K562 (cell line): ENCODE results near the gene WDR46. TPM values are rescaled to one million over a fixed set of nuclear protein-coding genes. Genes with fewer than 3 reads are reported as not detected.

Source experiments
- BCL6 ChIP-seq: fragments of 250-450 bp; sonication (Bioruptor Pico); IDR thresholded peaks from 2 replicates; pipeline ENCODE4 v1.4.0; 2020
- CHD7 ChIP-seq: fragments of 200-600 bp; sonication (generic); IDR thresholded peaks from one replicate; pipeline ENCODE4 v1.6.1; 2012; ENCODE audit warnings: mild to moderate bottlenecking, low read depth, low read length, inconsistent platforms
- CREB3 ChIP-seq: fragments of 450-650 bp; conservative IDR thresholded peaks from 2 replicates; pipeline ENCODE4 v1.6.1; 2016; ENCODE audit warnings: missing genetic modification characterization, low read depth, mild to moderate bottlenecking, missing compliant biosample characterization, moderate library complexity
- CTBP1 ChIP-seq: fragments of 450-650 bp; IDR thresholded peaks from 2 replicates; pipeline ENCODE4 v1.6.1; 2016; ENCODE audit warnings: borderline replicate concordance
- L3MBTL2 ChIP-seq: fragments of 450-650 bp; IDR thresholded peaks from 2 replicates; pipeline ENCODE4 v1.6.1; 2016; ENCODE audit warnings: mild to moderate bottlenecking, moderate library complexity
- MECOM ChIP-seq: fragments of 250-450 bp; sonication (Bioruptor Pico); IDR thresholded peaks from 2 replicates; pipeline ENCODE4 v1.8.0; 2022; ENCODE audit warnings: inconsistent platforms
- MEF2D ChIP-seq: conservative IDR thresholded peaks from 2 replicates; pipeline ENCODE4 v1.6.1; 2016; ENCODE audit warnings: low read depth, missing genetic modification characterization, missing compliant biosample characterization
- SETDB1 ChIP-seq: IDR thresholded peaks from one replicate; pipeline ENCODE4 v1.6.1; 2012; ENCODE audit warnings: low read length, control low read depth, inconsistent platforms
- SIN3A ChIP-seq, 2 experiments: fragments of 150-350 bp in 1 of 2; IDR thresholded peaks; 2 replicates each; pipeline ENCODE4 v1.6.1; 2011 to 2016; ENCODE audit warnings: borderline replicate concordance in 2 of 2, low read depth in 2 of 2, low read length in 2 of 2, mild to moderate bottlenecking in 2 of 2, moderate library complexity in 2 of 2; ENCODE audit not compliant: control insufficient read depth in 1 of 2
- ZC3H4 ChIP-seq: sonication (generic); formaldehyde crosslinking; IDR thresholded peaks from 2 replicates; pipeline ENCODE4 v1.9.0; 2021; ENCODE audit warnings: missing genetic modification reagents, borderline replicate concordance
- ZKSCAN8 ChIP-seq: fragments of 200-800 bp; sonication (Bioruptor generic); IDR thresholded peaks from 2 replicates; pipeline ENCODE4 v1.6.1; 2016; ENCODE audit warnings: missing genetic modification characterization, missing compliant biosample characterization
- ZNF311 ChIP-seq: fragments of 250-450 bp; sonication (Bioruptor Pico); IDR thresholded peaks from 2 replicates; pipeline ENCODE4 v1.4.0; 2020; ENCODE audit warnings: mild to moderate bottlenecking, moderate library complexity
- polyA plus RNA-seq, 8 experiments: library from polyadenylated mRNA; depleted of rRNA in 4 of 8; stranded (reverse) in 5 of 8; unstranded in 3 of 8; fragments of >200 nt; fragmentation: Nextera tagmentation in 2 of 8; fragmentation: Illumina TruSeq in 1 of 8; extraction: Ambion mirVana in 2 of 8; extraction: Trizol in 1 of 8; gene quantifications; 2 replicates each; pipeline versions ENCODE4 v1.2.1 to v1.2.3, GENCODE V29; 2011 to 2014; ENCODE audit warnings: inconsistent platforms in 1 of 8, missing spikeins in 1 of 8
- total RNA-seq, 7 experiments: library from RNA; depleted of rRNA in 6 of 7; stranded (reverse); fragments of >200 nt in 6 of 7; fragmentation: Illumina TruSeq in 2 of 7; extraction: Trizol in 2 of 7; gene quantifications; 2 replicates each; pipeline versions ENCODE4 v1.2.1 to v1.2.3, GENCODE V29; 2011 to 2021; ENCODE audit warnings: low replicate concordance in 1 of 7
- TF ChIP-seq, protein P1 (sequence below): fragments of 450-650 bp; conservative IDR thresholded peaks from 2 replicates; pipeline ENCODE4 v1.6.1; 2016; ENCODE audit warnings: missing genetic modification characterization, low read depth, mild to moderate bottlenecking, control low read depth, missing compliant biosample characterization

Gene WDR46
- total and polyA plus RNA-seq, 9 of the 15 experiments (the other 6 are each of a cell fraction or from before 2014, with no cell fraction given), result 8.9 to 146 (median 93.1) TPM

- TF ChIP-seq, protein P1, sequence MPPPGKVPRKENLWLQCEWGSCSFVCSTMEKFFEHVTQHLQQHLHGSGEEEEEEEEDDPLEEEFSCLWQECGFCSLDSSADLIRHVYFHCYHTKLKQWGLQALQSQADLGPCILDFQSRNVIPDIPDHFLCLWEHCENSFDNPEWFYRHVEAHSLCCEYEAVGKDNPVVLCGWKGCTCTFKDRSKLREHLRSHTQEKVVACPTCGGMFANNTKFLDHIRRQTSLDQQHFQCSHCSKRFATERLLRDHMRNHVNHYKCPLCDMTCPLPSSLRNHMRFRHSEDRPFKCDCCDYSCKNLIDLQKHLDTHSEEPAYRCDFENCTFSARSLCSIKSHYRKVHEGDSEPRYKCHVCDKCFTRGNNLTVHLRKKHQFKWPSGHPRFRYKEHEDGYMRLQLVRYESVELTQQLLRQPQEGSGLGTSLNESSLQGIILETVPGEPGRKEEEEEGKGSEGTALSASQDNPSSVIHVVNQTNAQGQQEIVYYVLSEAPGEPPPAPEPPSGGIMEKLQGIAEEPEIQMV, result no peak
- TF ChIP-seq SETDB1 (no peak), CHD7 (no peak), MEF2D (tag) (no peak), SIN3A (IDR thresholded peaks at IDR 0.05; ENCODE audit: borderline replicate concordance in 2 of 2, control insufficient read depth in 1 of 2, low read depth in 2 of 2, low read length in 2 of 2) (peak; percentile 73 to 78; a peak in 1 of 4 replicates), ZKSCAN8 (CRISPR knock-in tag) (no peak), MECOM (CRISPR knock-in tag) (peak; percentile 58; the same call in 1 of the 2 replicates), ZNF311 (CRISPR knock-in tag) (no peak), BCL6 (CRISPR knock-in tag) (no peak), CREB3 (tag) (no peak), L3MBTL2 (no peak), ZC3H4 (CRISPR knock-in tag) (0 out of 2 replicates have a peak, but pooled peaks have one; percentile 25), CTBP1 (no peak)
These were observed 9.1 kb upstream of the WDR46 start (continued) for GRCh38 chr6:33297956-33298772.
